Measurements from ENCODE around the gene SNX9. TPM values are rescaled to one million over a fixed set of nuclear protein-coding genes. Genes with fewer than 3 reads are reported as not detected.
"Not testable (repeated sequence)": the region's sequence is repeated elsewhere in the genome, so short reads cannot be mapped to it uniquely, and the experiment has no call there.

Gene SNX9
- total RNA-seq, 2 experiments from 2014 or later, result 39.8 to 40.1 TPM

DNA sequence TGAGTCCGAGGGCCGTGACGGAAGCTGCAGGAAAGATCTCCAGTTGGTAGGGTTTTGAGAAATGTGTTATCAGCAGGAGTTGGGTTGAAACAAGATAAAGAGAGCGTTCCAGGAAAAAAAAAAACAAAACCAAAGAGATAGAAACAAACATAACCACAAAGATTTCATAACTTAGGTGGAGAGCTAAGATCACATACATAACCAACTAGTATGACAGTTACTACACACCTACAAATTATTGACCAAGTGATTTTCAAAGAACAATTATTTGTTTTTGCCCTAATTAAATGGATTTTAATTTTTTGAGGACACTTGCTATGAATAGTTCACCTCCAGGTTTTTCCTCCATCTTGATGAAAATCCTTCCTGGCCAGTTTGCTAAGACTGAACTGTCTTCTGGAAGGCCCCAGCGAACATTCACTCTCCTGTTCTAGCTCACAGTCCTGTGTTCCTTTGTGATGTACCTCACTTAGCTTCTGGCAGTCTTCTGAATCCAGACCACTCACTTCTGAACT is 69.4 kb downstream of the SNX9 start:
- ChIA-PET POLR2A (interaction anchor here (1.1 to 1.9 kb wide), 7 partner anchors 7 to 134 kb away, joined by 3 to 6 read pairs (median 3); partner anchors contain the start of gene SYNJ2), CTCF (interaction anchor here (1.0 to 3.0 kb wide), 6 partner anchors 10 to 136 kb away, joined by 3 to 17 read pairs (median 4); no protein-coding TSS in a partner anchor)
- DNase-seq, result no peak
- Mint-ChIP-seq H3K27ac (peak overlapping the region; percentile 59), H3K36me3 (ENCODE audit: low read depth) (peaks cover 47% of the 10 kb centered on the region), H3K4me1 (peaks cover 38% of the 10 kb centered on the region), H3K4me3 (peak overlapping the region; percentile 24), H3K9me3 (no peaks in the 10 kb centered on the region), H3K27me3 (no peaks in the 10 kb centered on the region)

- Mint-ChIP-seq H3K4me3 (no peak overlapping the region), H3K27me3 (no peaks in the 10 kb centered on the region), H3K9me3 (no peaks in the 10 kb centered on the region), H3K36me3 (ENCODE audit: low read depth) (peaks cover 45% of the 10 kb centered on the region), H3K27ac (no peak overlapping the region), H3K4me1 (peaks cover 41% of the 10 kb centered on the region)
- ChIA-PET POLR2A (interaction anchor here (1.1 to 1.9 kb wide), 5 partner anchors 8 to 133 kb away, joined by 3 to 6 read pairs (median 4); no protein-coding TSS in a partner anchor), CTCF (interaction anchor here (0.6 to 3.0 kb wide), 7 partner anchors 9 to 157 kb away, joined by 3 to 17 read pairs (median 4); no protein-coding TSS in a partner anchor)
- no peak for DNase-seq
Measured at GRCh38 chr6:157893238-157893637, 70.2 kb downstream of the SNX9 start.

- CTCF ChIA-PET, result no interaction called here
- peaks cover 43% of the 10 kb centered on the region for H3K36me3 Mint-ChIP-seq (ENCODE audit: low read depth)
Measured at GRCh38 chr6:157895585-157895984, 72.5 kb downstream of the SNX9 start.

GRCh38 chr6:157896932-157897331 is 73.9 kb downstream of the SNX9 start:
- Mint-ChIP-seq H3K4me3 (no peak overlapping the region), H3K36me3 (ENCODE audit: low read depth) (peaks cover 40% of the 10 kb centered on the region), H3K4me1 (peaks cover 56% of the 10 kb centered on the region), H3K27me3 (no peaks in the 10 kb centered on the region), H3K9me3 (no peaks in the 10 kb centered on the region), H3K27ac (no peak overlapping the region)
- CTCF ChIA-PET, result interaction anchor here (1.0 to 1.1 kb wide), 2 partner anchors 22 to 23 kb away, joined by 3 to 4 read pairs; no protein-coding TSS in a partner anchor
- DNase-seq, result no peak
- POLR2A ChIA-PET, result interaction anchor here (0.6 to 1.9 kb wide), 2 partner anchors 12 to 141 kb away, joined by 3 to 6 read pairs; no protein-coding TSS in a partner anchor

More at GRCh38 chr6:157895585-157895984, 72.5 kb downstream of the SNX9 start:
- no peaks in the 10 kb centered on the region for H3K9me3 Mint-ChIP-seq
- POLR2A ChIA-PET, result no interaction called here
- peaks cover 54% of the 10 kb centered on the region for H3K4me1 Mint-ChIP-seq
- DNase-seq, result no peak
- H3K27ac Mint-ChIP-seq, result no peak overlapping the region
- no peak overlapping the region for H3K4me3 Mint-ChIP-seq
- H3K27me3 Mint-ChIP-seq, result no peaks in the 10 kb centered on the region

DNA sequence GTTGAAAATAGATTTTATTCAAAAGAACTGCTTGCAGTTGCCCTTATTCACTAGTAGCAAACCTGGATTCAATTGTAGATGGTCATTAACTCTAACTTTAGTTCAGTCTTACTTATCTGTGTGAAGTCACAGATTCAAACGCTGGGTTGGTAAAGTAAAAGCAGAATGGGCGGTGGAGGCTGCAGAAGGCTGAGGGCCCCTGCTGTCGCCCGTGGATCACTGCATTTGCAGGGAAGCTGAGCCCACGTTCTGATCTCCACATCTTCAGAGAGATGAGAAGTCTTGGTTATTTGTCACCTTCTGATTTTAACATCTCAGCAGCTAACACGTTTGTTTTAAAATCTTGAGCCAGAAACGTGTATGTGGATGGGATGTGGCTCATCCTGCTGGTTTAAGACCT is 75.1 kb downstream of the SNX9 start:
- no peak for DNase-seq
- no peaks in the 10 kb centered on the region for H3K9me3 Mint-ChIP-seq
- H3K27me3 Mint-ChIP-seq, result no peaks in the 10 kb centered on the region
- CTCF ChIA-PET, result no interaction called here
- no peak overlapping the region for H3K27ac Mint-ChIP-seq
- POLR2A ChIA-PET, result interaction anchor here (1.9 kb wide), 1 partner anchor 13 kb away, joined by 6 read pairs; no protein-coding TSS in a partner anchor
- peaks cover 43% of the 10 kb centered on the region for H3K4me1 Mint-ChIP-seq
- H3K4me3 Mint-ChIP-seq, result no peak overlapping the region
- H3K36me3 Mint-ChIP-seq (ENCODE audit: low read depth), result peaks cover 43% of the 10 kb centered on the region

- CTCF ChIA-PET, result no interaction called here
- Mint-ChIP-seq H3K4me1 (peaks cover 39% of the 10 kb centered on the region), H3K4me3 (no peak overlapping the region), H3K36me3 (ENCODE audit: low read depth) (peaks cover 42% of the 10 kb centered on the region), H3K9me3 (no peaks in the 10 kb centered on the region), H3K27ac (no peak overlapping the region), H3K27me3 (no peaks in the 10 kb centered on the region)
- no peak for DNase-seq
- POLR2A ChIA-PET, result no interaction called here
Measured at GRCh38 chr6:157898640-157899039, 75.6 kb downstream of the SNX9 start.

- H3K9me3 Mint-ChIP-seq, DNase-seq, H3K27me3 Mint-ChIP-seq, H3K4me3 Mint-ChIP-seq, POLR2A ChIA-PET, H3K27ac Mint-ChIP-seq: not testable (repeated sequence)
- H3K36me3 Mint-ChIP-seq (ENCODE audit: low read depth), result peaks cover 42% of the 10 kb centered on the region
- CTCF ChIA-PET, result interaction anchor here (1.6 kb wide), 1 partner anchor 144 kb away, joined by 5 read pairs; no protein-coding TSS in a partner anchor
- peaks cover 38% of the 10 kb centered on the region for H3K4me1 Mint-ChIP-seq
Measured at GRCh38 chr6:157900262-157900661, 77.2 kb downstream of the SNX9 start.

GRCh38 chr6:157900751-157901150 is 77.7 kb downstream of the SNX9 start:
- H3K27me3 Mint-ChIP-seq, H3K9me3 Mint-ChIP-seq, DNase-seq, POLR2A ChIA-PET, H3K4me3 Mint-ChIP-seq, H3K27ac Mint-ChIP-seq: not testable (repeated sequence)
- CTCF ChIA-PET, result interaction anchor here (1.6 to 2.6 kb wide), 2 partner anchors 27 to 145 kb away, joined by 5 to 9 read pairs; no protein-coding TSS in a partner anchor
- H3K36me3 Mint-ChIP-seq (ENCODE audit: low read depth), result peaks cover 42% of the 10 kb centered on the region
- H3K4me1 Mint-ChIP-seq, result peaks cover 35% of the 10 kb centered on the region

GRCh38 chr6:157904999-157905398 is 82.0 kb downstream of the SNX9 start:
- Mint-ChIP-seq H3K4me1 (peaks cover 15% of the 10 kb centered on the region), H3K36me3 (ENCODE audit: low read depth) (peaks cover 47% of the 10 kb centered on the region), H3K9me3 (no peaks in the 10 kb centered on the region), H3K27me3 (no peaks in the 10 kb centered on the region), H3K27ac (no peak overlapping the region), H3K4me3 (no peak overlapping the region)
- no peak for DNase-seq
- CTCF ChIA-PET, result interaction anchor here (0.9 to 1.4 kb wide), 2 partner anchors 31 to 148 kb away, joined by 3 read pairs; no protein-coding TSS in a partner anchor
- POLR2A ChIA-PET, result no interaction called here

GRCh38 chr6:157905590-157906342 is 82.7 kb downstream of the SNX9 start:
- Mint-ChIP-seq H3K4me3 (no peak overlapping the region), H3K36me3 (ENCODE audit: low read depth) (peaks cover 50% of the 10 kb centered on the region), H3K9me3 (no peaks in the 10 kb centered on the region), H3K27me3 (no peaks in the 10 kb centered on the region), H3K27ac (no peak overlapping the region), H3K4me1 (peaks cover 8% of the 10 kb centered on the region)
- ChIA-PET POLR2A (no interaction called here), CTCF (interaction anchor here (0.6 to 1.4 kb wide), 3 partner anchors 32 to 464 kb away, joined by 3 read pairs; no protein-coding TSS in a partner anchor)
- no peak for DNase-seq

- Mint-ChIP-seq H3K4me3 (no peak overlapping the region), H3K27me3 (no peaks in the 10 kb centered on the region), H3K27ac (no peak overlapping the region), H3K4me1 (no peaks in the 10 kb centered on the region), H3K9me3 (no peaks in the 10 kb centered on the region), H3K36me3 (ENCODE audit: low read depth) (peaks cover 52% of the 10 kb centered on the region)
- ChIA-PET POLR2A (no interaction called here), CTCF (interaction anchor here (0.6 to 1.1 kb wide), 2 partner anchors 119 to 463 kb away, joined by 3 read pairs; no protein-coding TSS in a partner anchor)
- no peak for DNase-seq
Measured at GRCh38 chr6:157906537-157907061, 83.6 kb downstream of the SNX9 start.

DNA sequence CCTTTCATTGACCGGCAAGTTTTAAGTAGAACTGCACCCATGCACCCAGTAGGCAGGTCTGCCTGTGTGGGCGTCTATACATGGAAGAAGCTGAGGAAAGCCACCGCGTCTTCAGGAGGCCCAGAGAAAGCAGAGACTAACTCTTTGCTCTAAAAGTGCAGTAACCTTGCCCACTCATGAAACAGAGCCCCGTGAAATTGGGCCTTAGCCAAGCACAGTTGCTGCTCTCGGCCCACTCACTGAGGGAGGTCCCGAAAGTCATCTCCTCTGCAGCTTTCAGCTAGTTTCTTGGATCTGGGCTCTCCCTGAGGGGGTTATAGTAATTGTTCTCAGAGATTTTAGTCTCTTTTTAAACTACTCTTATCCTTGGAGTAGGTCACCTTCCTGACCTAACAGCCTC is 84.6 kb downstream of the SNX9 start:
- Mint-ChIP-seq H3K4me1 (no peaks in the 10 kb centered on the region), H3K4me3 (no peak overlapping the region), H3K27ac (no peak overlapping the region), H3K9me3 (no peaks in the 10 kb centered on the region), H3K36me3 (ENCODE audit: low read depth) (peaks cover 49% of the 10 kb centered on the region), H3K27me3 (no peaks in the 10 kb centered on the region)
- ChIA-PET CTCF (no interaction called here), POLR2A (no interaction called here)
- no peak for DNase-seq
